A673 (cell line): ENCODE data around the gene GIMAP1. TPM values are rescaled to one million over a fixed set of nuclear protein-coding genes. Genes with fewer than 3 reads are reported as not detected.

Experiments
- BruUV-seq: library from RNA; stranded (reverse); fragments of 400-500 nt; replicated peaks from 2 replicates; lab custom pipeline; 2021; lab: Mats Ljungman, UMichigan
- CTCF ChIA-PET: fragments of 300-600 bp; sonication (Branson Sonifier 250); formaldehyde crosslinking; loops from one replicate; lab custom pipeline; 2022; ENCODE audit warnings: antibody characterized with exemption; lab: Charles Lee
- POLR2A ChIA-PET: fragments of 300-600 bp; sonication (Branson Sonifier 250); formaldehyde crosslinking; loops from one replicate; lab custom pipeline; 2022; ENCODE audit warnings: antibody characterized with exemption; ENCODE audit not compliant: low non-redundant PET; lab: Charles Lee
- DNase-seq: peaks from one replicate; pipeline ENCODE4 v3.0.0-alpha.2; 2015; ENCODE audit warnings: low spot score
- H3K27ac ChIP-seq: fragments of 200-600 bp; sonication (generic); 2 replicates; pipeline ENCODE4 v1.5.1; 2016; ENCODE audit warnings: mixed run types, low read depth, mild to moderate bottlenecking, mixed read lengths, antibody characterized with exemption, low read length; ENCODE audit not compliant: poor library complexity, severe bottlenecking
- H3K27me3 ChIP-seq: fragments of 200-600 bp; sonication (generic); replicated peaks from 2 replicates; pipeline ENCODE4 v1.6.1; 2017; ENCODE audit warnings: mixed run types, low read depth, mild to moderate bottlenecking, mixed read lengths, antibody characterized with exemption, low read length; ENCODE audit not compliant: insufficient read depth, poor library complexity
- H3K36me3 ChIP-seq: fragments of 200-600 bp; sonication (generic); 2 replicates; pipeline ENCODE4 v1.6.1; 2016; ENCODE audit warnings: mixed run types, mild to moderate bottlenecking, mixed read lengths, antibody characterized with exemption, low read length; ENCODE audit not compliant: insufficient read depth, poor library complexity, severe bottlenecking
- H3K4me1 ChIP-seq: fragments of 200-600 bp; sonication (generic); 2 replicates; pipeline ENCODE4 v1.6.1; 2017; ENCODE audit warnings: mixed run types, mild to moderate bottlenecking, mixed read lengths, antibody characterized with exemption, low read length; ENCODE audit not compliant: insufficient read depth, poor library complexity, severe bottlenecking
- H3K4me3 ChIP-seq: fragments of 200-600 bp; sonication (generic); 2 replicates; pipeline ENCODE4 v1.5.1; 2016; ENCODE audit warnings: low read depth, mixed run types, mild to moderate bottlenecking, mixed read lengths, low read length; ENCODE audit not compliant: poor library complexity, severe bottlenecking
- H3K9me3 ChIP-seq: fragments of 200-600 bp; sonication (generic); 2 replicates; pipeline ENCODE4 v1.6.1; 2016; ENCODE audit warnings: mixed run types, low read depth, mild to moderate bottlenecking, mixed read lengths, antibody characterized with exemption, low read length; ENCODE audit not compliant: poor library complexity, severe bottlenecking
- CTCF ChIP-seq: fragments of 300-800, 200-600 bp; sonication (generic); conservative IDR thresholded peaks from 2 replicates; pipeline ENCODE4 v1.5.1; 2017; ENCODE audit warnings: low read depth, mild to moderate bottlenecking, antibody characterized with exemption, low read length, moderate library complexity, mixed read lengths
- EZH2 ChIP-seq: fragments of 200-600 bp; sonication (generic); IDR thresholded peaks from 2 replicates; pipeline ENCODE4 v1.6.1; 2017; ENCODE audit warnings: borderline replicate concordance, low read depth, mild to moderate bottlenecking, mixed read lengths, antibody characterized with exemption, low read length; ENCODE audit not compliant: poor library complexity, severe bottlenecking
- intact Hi-C: fragments of 100-400 bp; cut with micrococcal nuclease; formaldehyde crosslinking; loops from one replicate; pipeline ENCODE4 v1.10.0; 2022; ENCODE audit not compliant: unreplicated experiment
- total RNA-seq: library from RNA; stranded (reverse); gene quantifications from 2 replicates; pipeline ENCODE4 v1.2.3, GENCODE V29; 2021

Gene GIMAP1
- total RNA-seq, 1 experiment from 2014 or later, result not detected

GRCh38 chr7:150719436-150719835 is 3.0 kb downstream of the GIMAP1 start:
- no peak for DNase-seq
- no peaks in the 10 kb centered on the region for H3K36me3 ChIP-seq
- TF ChIP-seq EZH2 (no peak), CTCF (no peak)
- no TSS peak for BruUV-seq
- CTCF ChIA-PET, result no interaction called here
- intact Hi-C loops, result no loop called here
- POLR2A ChIA-PET, result no interaction called here
- H3K27ac ChIP-seq, result no peak overlapping the region
- no peaks in the 10 kb centered on the region for H3K4me1 ChIP-seq
- no peaks in the 10 kb centered on the region for H3K9me3 ChIP-seq
- no peak overlapping the region for H3K4me3 ChIP-seq
- H3K27me3 ChIP-seq, result no peaks in the 10 kb centered on the region

- intact Hi-C loops, result no loop called here
- Histone ChIP-seq H3K27me3 (no peaks in the 10 kb centered on the region), H3K4me1 (no peaks in the 10 kb centered on the region), H3K4me3 (no peak overlapping the region), H3K27ac (no peak overlapping the region), H3K36me3 (no peaks in the 10 kb centered on the region), H3K9me3 (no peaks in the 10 kb centered on the region)
- TF ChIP-seq CTCF, result no peak
- TF ChIP-seq EZH2, result no peak
- BruUV-seq, result no TSS peak
- ChIA-PET CTCF (no interaction called here), POLR2A (no interaction called here)
- no peak for DNase-seq
Measured at GRCh38 chr7:150719960-150720891, 3.8 kb downstream of the GIMAP1 start.

- H3K4me1 ChIP-seq, result no peaks in the 10 kb centered on the region
- H3K27ac ChIP-seq, result no peak overlapping the region
- CTCF ChIA-PET, result no interaction called here
- TF ChIP-seq EZH2 (no peak), CTCF (no peak)
- H3K9me3 ChIP-seq, result no peaks in the 10 kb centered on the region
- intact Hi-C loops, result no loop called here
- POLR2A ChIA-PET, result no interaction called here
- no peaks in the 10 kb centered on the region for H3K36me3 ChIP-seq
- DNase-seq, result no peak
- BruUV-seq, result no TSS peak
- H3K4me3 ChIP-seq, result no peak overlapping the region
- H3K27me3 ChIP-seq, result no peaks in the 10 kb centered on the region
Measured at GRCh38 chr7:150721970-150722373, 5.6 kb downstream of the GIMAP1 start.
